PC-9 (cell line): ENCODE data around the gene HSFX4.
"Not testable (repeated sequence)": the region's sequence is repeated elsewhere in the genome, so short reads cannot be mapped to it uniquely, and the experiment has no call there.

Source experiments
- EZH2 ChIP-seq: fragments of 200-600 bp; sonication (generic); IDR thresholded peaks from 2 replicates; pipeline ENCODE4 v1.8.0; 2017; ENCODE audit warnings: antibody characterized with exemption, low read depth
- TF ChIP-seq, protein P1 (sequence below): fragments of 200-600 bp; sonication (generic); conservative IDR thresholded peaks from 2 replicates; pipeline ENCODE4 v1.6.1; 2017; ENCODE audit warnings: mixed run types, antibody characterized with exemption, mild to moderate bottlenecking, moderate library complexity

DNA sequence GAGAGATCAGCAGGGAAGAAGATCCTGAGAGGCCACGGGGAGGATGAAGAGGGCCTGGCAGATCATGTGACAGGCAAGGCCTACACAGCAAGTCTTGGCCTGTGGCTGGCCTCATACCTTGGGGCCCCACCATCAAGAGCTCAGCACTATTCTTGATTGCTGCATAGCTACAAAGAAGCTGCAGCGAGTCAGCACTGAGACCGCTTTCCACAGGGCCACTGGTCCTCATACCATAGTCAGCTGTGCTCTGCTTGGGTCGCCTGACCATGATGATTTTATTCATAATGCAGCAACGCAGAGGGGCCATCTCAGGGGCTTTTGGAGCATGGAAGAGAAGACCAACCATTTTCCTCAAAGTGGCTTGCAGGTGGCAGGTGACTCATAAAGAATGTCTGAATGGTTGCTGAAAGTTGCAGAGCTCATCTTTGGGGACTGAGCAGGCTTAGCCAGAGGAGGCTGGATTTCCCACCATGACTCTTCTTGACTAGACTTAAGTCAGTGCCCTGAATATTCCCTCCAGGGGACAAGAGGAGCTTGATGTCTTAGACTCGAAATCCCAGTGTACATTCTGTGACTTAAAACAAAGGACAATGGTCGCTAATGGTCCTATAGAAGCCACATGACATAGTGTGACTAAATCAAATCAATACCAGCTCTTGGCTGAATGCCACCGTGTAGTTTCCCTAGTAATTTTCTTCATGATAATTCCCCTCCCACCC, 2.0 kb upstream of the HSFX4 start:
- TF ChIP-seq, protein P1, sequence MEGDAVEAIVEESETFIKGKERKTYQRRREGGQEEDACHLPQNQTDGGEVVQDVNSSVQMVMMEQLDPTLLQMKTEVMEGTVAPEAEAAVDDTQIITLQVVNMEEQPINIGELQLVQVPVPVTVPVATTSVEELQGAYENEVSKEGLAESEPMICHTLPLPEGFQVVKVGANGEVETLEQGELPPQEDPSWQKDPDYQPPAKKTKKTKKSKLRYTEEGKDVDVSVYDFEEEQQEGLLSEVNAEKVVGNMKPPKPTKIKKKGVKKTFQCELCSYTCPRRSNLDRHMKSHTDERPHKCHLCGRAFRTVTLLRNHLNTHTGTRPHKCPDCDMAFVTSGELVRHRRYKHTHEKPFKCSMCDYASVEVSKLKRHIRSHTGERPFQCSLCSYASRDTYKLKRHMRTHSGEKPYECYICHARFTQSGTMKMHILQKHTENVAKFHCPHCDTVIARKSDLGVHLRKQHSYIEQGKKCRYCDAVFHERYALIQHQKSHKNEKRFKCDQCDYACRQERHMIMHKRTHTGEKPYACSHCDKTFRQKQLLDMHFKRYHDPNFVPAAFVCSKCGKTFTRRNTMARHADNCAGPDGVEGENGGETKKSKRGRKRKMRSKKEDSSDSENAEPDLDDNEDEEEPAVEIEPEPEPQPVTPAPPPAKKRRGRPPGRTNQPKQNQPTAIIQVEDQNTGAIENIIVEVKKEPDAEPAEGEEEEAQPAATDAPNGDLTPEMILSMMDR, result not testable (repeated sequence)
- not testable (repeated sequence) for TF ChIP-seq EZH2
